Activated CD8-positive, alpha-beta memory T cell treated with anti-CD3 and anti-CD28 coated beads for 4 hours (primary cell): ENCODE data around the gene C4orf50.
"Not testable (repeated sequence)": the region's sequence is repeated elsewhere in the genome, so short reads cannot be mapped to it uniquely, and the experiment has no call there.

ENCODE experiments used
- DNase-seq, 2 donors: peaks; one replicate each; pipeline ENCODE4 v3.0.0-alpha.2; 2020; ENCODE audit warnings: low read depth in 2 of 2

C4orf50 gene

GRCh38 chr4:5969336-5969735 lies 48.9 kb downstream of the C4orf50 start:
- no peak for DNase-seq

DNA sequence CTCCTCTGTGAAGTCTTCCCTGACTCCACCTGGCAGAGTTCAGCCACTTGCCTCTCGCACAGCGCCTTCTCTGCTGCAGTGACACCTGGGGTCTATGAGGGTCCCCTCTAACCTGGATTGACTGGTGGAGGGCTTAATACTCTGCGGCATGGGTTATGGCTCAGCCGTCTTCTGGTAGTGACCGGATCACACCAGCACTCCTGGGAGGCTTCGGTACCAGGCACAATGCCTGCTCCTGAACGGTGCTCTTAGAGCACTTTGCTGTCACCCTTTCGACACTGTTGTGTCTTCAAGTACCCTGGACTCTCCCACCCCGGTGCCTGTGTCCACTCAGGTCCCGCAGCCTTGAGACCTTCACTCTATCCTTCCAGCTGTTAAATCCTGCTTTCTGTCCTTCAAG lies 50.0 kb downstream of the C4orf50 start:
- no peak for DNase-seq

GRCh38 chr4:5967783-5968182 lies 50.4 kb downstream of the C4orf50 start:
- no peak for DNase-seq

- DNase-seq = no peak
Observed at GRCh38 chr4:5965225-5965624, 53.0 kb downstream of the C4orf50 start.

GRCh38 chr4:5964030-5964429 lies 54.2 kb downstream of the C4orf50 start:
- no peak for DNase-seq

DNA sequence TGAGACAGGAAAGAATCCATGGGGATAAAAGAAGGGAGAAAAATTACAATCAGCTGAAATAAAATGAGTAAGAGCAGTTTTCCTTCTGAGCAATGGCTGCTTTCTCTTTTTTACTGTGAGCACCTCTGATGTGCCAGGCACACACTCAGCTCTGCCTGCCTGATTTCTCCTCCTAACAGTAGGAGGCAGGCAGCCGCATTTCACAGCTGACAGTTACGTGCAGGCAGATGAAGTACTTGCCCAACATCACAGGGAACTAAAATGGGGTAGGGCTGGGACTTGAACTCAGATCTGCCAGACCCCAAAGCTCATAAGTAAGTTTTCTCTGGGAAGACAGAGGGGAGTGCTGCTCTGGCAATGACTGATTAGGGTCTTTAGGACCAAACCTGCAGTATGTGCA lies 54.6 kb downstream of the C4orf50 start:
- DNase-seq = no peak

- DNase-seq = no peak
Observed at GRCh38 chr4:5962416-5962815, 55.8 kb downstream of the C4orf50 start.

DNA sequence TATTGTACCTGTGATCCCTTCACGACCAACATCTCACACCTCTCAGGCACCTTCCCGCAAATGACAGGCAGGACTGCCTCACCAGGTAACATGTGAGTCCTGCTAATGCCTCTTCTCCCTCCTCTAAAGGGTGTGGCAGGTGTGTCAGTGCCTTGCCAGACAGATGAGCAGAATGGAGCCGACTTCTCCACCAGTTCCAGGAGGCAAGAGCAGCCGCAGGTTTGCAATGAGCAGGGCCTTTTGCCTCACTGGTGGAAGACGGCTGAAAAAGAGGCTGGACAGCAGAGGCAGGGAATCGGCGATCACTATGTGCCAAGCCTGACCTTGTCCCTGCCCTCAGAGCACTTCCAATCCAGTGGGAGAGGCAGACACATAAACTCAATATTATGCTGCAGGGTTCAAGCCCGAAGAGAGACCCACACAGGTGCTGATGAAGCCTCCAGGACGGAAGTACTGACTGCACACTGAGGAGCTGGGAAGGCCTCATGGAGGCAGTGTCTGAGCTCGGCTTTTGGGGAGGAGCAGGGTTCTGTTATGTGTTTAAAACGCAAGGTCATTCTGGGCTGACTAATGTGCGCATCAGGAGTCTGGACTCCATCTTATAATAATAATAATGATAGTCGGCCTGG lies 57.9 kb downstream of the C4orf50 start:
- DNase-seq = no peak

GRCh38 chr4:5959211-5959982 lies 58.8 kb downstream of the C4orf50 start:
- DNase-seq = no peak

GRCh38 chr4:5958199-5958735 lies 60.0 kb downstream of the C4orf50 start:
- DNase-seq = no peak

DNA sequence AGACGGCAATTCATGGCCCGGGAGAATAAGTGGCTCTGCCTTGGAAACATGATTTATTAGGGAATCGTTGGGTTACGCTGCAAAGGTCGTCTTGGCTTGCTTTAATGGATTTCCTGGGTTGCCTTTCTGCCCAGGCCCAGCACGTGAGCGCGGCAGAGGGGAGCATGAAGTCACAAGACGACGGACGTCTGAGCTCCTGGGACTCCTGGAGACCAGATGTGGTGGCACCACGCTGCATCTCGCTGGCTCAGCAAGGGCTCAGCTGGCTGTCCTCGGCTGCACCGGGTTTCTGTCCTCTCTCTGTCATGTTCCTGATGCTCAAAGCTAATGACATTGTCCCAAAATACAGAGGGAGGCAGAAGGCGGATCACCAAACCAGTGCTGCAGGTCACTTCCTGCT lies 61.2 kb downstream of the C4orf50 start:
- DNase-seq = no peak

DNA sequence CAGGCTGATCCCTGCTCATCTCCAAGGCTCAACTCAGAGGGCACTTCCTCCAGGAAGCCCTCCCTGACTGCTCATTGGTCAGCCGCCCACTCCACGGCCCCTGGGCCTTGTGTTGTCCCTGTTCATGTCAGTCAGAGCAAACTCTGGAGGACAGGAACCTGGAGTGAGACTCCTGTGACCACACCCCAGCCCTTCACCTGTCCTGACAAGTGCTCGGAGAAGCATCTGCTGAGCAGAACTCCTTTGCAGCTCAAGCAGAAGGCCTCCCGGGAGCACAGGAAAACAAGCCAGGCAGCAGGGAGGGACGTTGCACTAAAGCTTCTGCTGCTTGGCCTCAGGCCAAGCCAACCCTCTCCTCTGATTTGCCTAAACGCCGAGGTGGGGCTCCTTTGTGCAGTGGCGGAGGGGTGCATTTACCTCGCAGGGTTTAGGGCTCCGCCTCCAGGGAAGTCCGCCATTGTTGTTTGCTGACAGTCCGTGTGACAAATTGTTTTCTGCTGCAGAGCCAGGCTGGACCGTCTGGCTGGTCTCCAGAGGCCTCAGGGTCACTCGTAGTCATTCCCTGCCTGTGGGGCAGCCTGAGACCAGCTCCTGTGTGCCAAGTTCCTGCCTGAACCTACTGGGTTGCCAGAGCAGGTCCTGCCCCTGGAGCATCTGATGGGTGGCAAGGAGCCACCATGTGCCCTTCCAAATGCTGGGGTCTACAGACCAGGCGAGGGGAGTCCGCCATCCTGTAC lies 61.8 kb downstream of the C4orf50 start:
- DNase-seq = no peak

DNA sequence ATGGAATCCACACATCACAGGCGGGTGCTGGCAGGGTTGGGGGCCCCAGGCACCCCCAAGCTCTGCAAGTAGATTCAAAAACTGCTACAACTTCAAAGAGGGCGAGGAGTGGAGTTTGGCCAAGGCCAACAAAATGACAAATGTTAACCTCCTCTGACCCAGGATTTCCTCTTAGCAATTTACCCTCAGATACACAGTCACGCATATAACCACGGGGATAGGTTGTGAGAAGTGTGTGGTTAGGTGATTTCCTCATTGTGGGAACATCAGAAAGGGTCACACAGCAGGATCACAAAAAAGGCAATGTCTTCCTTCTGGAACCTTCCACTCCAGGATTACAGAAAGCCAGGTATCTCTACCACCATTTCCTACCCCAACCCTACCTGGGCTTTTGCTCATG lies 62.4 kb downstream of the C4orf50 start:
- no peak for DNase-seq

DNA sequence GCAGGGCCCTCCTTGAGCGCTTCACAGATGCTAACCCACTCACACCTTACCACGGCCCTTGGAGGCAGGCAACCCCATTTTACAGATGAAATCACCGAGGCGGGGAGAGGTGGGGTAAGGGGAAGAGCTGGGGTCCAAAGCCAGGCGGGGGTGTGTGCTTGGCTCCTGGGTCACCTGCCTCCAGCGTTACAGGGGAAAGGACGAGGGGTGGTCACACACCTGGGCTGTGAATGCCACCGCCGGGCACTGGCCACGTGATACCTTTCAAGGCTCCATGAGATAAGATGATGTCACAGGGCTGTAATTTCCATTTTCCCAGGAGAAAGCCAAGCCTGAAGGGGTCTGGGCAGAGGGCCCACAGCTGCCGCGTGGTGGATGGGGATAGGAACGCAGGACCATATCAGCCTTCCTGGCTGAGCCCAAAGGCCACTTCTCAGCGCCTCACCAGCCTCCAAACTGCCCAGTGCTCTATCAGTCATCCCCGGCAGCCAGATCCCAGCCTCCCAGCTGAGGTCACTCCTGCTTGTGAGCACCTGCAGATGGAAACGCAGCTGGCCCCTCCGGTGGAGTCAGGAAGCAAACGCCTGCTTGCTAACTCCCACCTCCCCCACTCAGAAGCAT lies 62.9 kb downstream of the C4orf50 start:
- DNase-seq = no peak

- no peak for DNase-seq
Observed at GRCh38 chr4:5954056-5954760, 64.0 kb downstream of the C4orf50 start.

DNA sequence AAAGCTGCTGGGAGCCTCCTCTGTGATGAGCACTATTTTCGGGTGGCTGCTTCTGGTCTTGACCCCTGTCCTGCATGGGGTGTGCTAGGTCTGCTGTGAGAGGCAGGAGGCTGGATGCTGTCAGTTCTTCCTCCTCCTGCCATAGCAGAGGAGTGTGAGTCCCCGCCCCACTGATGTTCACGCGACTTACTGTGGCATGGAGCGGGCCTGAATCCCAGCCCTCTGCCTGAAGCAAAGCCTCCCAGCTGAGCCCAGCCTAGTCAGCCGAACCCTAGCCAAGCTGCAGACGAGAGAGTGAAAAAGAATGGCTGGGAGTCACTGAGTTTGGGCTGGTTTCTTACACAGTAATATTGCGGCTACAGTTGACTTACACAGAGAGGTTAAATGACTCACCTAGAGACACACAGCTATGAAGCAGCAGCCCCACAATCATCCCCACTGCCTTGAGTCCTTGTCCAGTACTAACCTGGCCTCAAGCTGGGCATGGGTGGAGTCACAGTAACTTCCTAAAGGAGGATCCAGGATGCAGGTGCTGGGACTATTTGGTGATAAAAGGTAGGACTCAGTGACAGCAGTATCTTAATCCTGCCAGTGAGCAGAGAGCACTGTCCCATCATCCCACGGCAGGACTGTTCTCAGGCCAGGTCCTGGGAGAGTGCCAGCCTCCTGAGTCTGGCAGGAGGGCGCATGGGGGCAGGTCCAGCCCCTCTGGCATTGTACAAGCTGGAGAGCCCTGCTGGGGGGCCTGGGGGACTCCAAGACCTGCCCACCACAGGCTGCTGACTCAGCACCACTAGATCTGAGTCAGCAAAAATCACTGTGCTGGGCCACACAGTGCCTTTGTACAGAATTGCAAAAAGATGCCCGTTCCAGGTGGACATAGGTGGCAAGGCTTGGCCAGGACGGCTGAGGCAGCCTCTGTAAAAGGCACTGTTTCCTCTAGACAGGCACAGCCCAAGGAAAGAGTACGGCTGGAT lies 65.0 kb downstream of the C4orf50 start:
- no peak for DNase-seq

GRCh38 chr4:5952286-5952974 lies 65.8 kb downstream of the C4orf50 start:
- no peak for DNase-seq

- not testable (repeated sequence) for DNase-seq
Observed at GRCh38 chr4:5946653-5947052, 71.6 kb downstream of the C4orf50 start.

DNA sequence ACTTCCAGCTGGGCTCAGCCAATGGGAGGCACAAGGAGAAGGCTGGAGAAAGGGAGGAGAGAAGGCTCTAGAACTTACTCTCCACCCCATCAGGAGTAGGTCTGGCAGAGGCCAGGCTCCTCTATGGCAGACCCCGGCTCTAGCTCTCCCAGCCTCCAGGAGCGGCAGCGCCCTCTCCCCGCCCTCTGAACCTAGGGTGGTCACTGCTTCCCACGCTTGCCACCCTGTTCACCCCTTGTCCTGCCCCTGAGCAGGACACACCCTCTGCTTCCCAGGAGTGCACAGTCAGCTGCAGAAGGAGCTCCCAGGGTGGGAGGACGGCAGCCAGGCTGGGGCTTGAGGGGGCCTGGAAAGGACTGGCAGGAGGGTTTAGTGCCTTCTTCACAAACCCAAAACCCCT lies 72.3 kb downstream of the C4orf50 start:
- no peak for DNase-seq

GRCh38 chr4:5945171-5945570 lies 73.1 kb downstream of the C4orf50 start:
- DNase-seq = no peak
